ENCODE results near the gene KRTAP10-1.

The KRTAP10-1 gene

DNA sequence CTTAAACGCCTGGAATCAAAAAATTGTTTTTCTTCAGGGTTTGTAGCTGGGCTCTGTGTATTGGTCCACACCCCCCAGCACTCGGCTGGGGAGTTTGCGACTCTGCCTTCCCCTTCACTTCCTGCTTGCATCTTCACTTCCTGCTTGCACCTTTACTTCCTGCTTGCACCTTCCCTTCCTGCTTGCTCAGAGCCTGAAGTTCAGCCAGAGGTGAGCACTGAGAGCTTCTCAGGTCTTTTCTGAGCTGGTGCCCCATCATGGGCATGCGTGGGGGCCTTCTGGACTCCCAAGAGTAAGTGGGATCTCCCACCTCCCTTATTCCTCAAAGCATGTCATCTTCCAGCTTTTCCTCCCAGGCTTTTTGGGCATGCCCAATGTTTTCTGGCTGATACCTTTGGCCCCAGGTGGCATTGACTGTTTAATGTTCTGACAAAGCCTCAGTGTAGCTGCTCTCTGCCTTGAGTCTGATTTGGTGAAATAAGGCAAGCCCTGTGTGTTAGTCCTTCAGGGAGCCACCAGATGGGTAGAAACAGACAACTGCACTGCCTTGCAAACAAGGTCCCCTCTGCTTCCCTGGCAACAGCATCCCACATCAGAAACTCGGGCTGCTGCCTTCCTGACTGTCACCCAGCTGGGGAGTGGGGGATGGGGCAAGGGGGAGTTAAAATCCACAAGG is 7.8 kb upstream of the KRTAP10-1 start:
- peak; percentile 52 for DNase-seq

DNA sequence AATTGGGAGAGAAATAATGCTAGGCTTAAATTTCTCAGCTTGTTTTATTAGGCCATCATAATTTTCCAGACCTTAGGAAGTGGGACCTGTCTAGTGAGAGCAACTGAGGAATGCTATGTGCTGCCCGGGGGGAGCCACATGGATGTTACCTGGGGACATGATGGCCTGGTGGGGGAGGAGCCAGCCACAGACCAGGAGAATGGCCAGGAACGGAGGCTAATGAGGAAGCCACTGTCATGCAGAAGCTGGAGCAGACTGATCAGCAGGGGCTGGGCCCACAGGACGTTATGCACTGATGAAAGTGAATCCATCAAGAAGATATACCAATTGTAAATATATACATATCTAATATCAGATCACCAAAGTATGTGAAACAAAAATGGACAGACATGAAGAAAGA is 4.6 kb upstream of the KRTAP10-1 start:
- DNase-seq, result no peak

GRCh38 chr21:44542716-44543115 is 2.7 kb upstream of the KRTAP10-1 start:
- no peak for DNase-seq

DNA sequence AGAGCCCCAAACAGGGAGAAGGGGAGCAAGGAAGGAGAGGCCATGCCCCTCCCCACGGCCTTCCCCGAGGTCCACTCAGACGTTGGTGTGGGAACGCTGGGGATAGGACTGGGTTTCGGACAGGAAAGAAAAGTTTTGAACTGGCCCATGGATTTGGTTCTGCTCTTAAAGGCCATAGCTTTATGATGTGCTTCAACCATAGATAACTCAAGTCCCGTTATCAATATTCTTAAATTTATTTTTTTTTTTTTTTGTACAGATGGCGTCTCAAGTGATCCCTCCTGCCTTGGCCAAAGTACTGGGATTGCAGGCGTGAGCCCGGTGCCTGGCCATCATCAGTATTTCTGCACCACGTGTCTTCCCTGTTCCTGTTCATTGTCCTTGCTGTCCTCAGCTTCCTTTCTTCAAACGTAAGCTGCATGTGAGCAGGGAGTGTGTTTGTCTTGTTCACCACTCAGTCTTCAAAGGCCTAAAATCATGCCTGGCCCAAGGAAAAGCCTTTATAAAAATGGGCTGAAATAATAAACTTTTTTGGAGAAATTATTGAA is 820 bp upstream of the KRTAP10-1 start:
- DNase-seq, result no peak

GRCh38 chr21:44539046-44539445 is 949 bp downstream of the KRTAP10-1 start:
- no peak for DNase-seq

DNA sequence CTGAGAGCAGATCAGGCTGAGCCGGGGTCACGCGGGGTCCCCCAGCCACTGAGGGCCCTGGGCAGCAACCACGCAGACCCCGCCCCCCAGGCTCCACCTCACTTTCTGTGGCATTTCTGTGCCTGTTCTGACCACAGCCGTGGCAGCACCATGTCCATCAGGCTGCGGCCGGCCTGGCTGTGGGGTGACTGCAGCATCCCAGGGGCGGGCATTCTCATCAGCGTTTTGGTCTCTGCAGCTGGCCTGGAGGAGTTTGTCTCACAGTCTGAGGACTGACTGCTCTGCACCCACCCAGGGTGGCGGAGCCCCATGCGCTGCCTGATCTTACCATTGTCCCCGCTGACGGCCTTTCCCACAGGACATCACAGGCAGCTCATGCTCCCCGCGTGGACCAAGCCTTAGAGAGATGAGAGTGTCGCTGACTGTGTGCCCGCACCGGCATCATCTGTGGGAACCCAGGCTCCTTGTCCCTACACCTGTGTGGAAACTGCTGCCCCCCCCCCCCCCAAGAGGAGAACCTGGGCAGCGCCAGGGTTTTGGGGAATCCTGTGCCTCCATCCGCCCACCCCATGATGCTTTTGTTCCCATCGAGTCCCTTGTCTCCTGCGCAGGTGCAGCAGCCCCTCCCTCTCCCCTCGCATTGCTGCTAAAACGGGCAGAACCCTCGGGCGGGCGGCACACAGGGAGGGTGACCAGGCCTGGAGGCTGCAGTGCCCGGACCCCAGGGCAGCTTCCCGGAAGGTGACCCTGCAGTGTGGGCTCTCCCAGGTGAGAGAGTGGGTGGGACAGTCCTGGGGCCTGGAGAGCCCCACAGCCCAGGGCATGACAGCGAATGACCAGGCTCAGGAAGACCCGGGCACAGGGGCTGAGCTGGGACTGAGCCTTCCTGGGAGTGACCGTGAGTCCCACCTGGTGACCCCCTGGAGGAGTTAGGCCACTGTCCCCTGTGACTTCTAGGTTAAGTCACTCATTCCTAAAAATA is 1.8 kb downstream of the KRTAP10-1 start:
- DNase-seq, result no peak

DNA sequence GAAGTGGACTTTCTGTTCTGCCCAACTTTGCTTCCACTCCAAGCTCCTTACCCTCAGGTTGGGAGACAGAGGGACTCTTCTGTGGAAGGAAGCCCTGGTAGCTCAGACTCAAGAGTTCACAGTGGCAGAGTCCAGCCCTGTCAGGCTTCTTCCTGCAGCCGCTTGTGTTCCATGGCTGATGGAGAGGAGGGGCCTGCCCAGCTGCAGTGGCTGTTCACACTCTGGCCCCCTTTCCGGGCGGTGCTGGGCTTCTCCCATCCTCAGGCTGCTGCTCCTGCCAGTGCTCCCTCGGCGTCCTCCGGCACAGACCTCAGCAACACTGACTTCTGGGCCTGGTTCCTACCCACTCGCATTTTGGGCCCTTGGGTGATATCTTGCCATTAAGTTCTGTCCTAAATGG is 4.0 kb downstream of the KRTAP10-1 start:
- no peak for DNase-seq

DNA sequence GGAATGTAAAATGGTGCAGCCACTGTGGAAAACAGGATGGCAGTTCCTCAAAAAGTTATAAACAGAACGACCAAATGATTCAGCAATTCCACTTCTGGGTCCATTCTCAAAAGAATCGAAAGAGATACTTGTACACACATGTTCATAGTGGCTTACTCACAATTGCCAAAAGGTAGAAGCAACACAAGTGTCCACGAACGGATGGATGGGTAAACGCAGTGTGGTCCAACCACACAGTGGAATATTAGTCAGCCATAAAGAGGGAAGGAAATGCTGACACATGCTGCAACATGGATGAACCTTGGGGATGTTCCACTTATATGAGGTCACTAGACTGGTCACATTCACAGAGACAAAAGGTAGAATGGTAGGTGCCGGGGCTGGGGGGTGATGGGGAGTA is 5.3 kb downstream of the KRTAP10-1 start:
- DNase-seq, result no peak

DNA sequence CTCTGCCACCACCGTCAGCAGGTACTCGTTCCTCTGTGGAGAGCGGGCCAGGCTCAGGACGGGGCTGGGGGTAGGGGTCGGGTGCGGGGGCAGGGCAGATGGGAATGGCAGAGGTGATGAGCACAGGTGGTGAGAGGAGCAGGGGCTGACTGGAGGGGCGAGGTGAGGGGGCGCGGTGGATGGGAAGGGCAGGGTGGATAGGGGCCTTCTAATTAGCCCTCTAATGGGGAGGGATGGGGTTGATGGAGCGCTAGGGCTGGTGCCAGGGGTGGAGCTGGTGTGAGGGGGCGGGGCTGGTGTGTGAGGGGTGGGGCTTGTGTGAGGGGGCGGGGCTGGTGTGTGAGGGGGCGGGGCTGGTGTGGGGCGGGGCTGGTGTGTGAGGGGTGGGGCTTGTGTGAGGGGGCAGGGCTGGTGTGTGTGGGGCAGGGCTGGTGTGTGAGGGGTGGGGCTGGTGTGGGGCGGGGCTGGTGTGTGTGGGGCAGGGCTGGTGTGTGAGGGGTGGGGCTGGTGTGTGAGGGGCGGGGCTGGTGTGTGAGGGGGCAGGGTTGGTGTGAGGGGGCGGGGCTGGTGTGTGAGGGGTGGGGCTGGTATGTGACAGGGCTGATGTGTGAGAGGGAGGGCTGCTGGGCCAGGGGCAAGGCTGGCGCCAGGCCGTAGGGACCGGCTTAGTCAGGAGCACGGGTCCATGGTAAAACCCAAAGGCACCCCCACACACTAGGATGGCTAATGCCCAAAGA is 5.9 kb downstream of the KRTAP10-1 start:
- DNase-seq, result no peak

GRCh38 chr21:44533121-44533890 is 6.7 kb downstream of the KRTAP10-1 start:
- no peak for DNase-seq

DNA sequence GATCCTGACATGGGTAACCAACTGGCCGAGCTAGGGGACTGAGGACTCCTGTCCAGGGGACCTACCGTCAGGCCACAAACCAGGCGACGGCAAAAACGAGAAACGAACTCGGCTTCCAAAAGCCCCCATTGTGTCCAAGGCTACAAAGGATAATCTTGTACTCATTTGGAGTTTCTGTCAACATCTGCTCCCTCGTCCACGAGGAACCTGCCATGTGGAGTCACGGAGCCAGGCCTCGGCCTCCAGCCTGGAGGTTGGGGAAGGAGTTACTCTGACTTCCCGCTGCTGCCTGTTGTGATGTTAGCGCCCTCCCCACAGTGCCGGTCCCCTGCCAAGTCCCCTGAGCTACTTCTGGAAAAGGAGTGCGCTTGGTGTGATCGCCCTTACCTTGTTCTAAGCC is 7.3 kb downstream of the KRTAP10-1 start:
- no peak for DNase-seq

DNA sequence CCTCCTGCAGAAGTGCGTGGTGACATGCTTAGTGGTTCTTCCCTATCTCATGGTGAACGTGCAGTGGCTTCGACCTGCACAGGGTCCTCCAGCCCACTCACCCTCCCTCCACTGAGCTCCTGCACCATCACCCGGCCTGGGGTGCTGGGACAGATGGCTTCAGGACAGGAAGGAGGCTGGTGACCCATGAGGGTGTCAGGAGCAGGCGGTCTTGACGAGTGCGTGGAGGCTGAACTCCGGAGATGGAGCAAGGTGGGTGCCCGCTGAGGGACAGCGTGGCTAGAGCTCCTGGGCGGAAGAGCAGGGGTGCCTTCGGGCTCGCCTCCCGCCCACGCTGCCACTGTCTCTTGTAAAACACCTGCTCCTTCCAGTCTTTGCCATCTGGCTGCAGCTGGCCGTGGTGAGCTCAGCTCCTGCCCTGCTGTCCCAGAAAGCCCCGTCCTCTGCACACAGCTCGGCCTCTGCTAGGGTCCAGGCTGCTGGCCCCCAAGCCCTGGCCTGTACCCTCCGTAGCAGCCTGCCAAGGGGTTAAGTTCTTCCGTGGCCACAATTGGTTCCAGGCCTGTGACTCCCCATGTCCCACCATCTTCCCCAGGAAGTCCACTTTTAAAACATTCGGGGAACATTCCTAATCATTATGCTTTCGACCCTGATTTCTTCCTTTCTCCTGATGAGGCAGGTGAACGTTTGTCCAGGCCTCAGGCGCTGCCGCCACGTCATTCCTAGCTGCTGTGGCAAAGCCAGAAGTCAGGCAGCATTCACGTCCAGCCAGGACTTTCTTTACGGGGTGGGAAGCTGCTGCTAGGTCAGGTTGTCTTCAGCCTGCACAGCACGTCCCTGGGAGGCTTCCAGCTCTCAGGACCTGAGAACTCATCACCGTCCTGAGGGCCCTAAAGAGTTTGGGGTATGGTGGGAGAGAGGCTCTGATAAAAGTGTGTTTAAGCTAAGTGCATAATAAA is 8.1 kb downstream of the KRTAP10-1 start:
- no peak for DNase-seq

- no peak for DNase-seq
These were observed 8.9 kb downstream of the KRTAP10-1 start for GRCh38 chr21:44530903-44531605.

DNA sequence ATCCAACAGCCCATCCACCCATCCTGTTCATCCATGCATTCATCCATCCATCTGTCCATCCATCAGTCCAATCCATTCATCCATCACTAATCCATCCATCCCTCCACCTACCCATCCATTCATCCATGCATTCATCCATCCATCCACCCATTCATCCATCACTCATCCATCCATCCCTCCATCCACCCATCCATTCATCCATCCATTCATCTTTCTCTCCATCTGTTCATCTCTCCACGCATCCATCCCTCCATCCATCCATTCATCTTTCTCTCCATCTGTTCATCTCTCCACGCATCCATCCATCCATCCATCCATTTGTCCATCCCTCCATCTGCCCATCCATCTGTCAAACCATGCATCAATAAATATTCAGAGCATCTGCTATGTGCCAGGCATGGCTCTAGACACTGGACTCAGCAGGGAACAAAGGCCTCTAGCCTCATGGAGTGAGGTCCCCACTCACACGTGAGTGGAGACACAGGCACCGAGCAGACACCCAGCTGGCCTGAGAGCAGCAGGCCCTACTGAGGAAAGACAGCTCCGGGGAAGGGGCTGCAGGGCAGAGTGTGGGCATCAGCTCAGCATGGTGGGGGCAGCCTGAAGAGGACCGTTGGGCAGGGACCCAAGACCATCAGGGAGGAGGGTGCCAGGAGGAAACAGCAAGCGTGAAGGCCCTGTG is 9.6 kb downstream of the KRTAP10-1 start:
- DNase-seq, result no peak

DNA sequence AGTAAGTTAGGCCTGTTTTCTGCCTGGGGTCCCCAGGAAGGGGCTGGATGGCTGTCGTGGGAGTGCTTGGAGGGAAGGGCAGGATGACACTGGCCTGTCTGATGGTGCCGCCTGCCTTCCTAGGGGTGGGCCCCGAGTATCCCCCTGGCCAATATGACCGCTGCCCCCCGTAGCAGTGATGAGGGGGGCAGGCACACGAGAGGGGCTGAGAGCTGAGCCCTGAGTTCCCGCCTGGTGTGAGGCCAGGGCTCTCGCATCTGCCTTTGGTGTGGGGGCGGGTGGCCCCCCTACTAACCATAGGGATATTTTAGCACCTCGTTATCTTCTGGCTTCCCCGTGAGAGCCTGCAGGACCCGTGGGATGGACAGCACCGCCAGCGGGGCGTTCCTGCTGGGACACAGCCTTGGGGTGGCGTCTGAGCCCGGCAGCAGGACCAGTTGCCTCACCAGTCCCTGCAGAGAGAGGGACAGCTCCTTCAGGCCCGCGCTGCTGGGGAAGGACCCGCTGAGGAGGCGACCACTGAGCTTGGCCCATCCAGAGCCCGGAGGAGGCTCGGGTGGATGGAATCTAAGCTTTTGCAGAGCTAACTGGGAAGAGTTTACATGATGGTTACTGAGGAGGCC is 10.4 kb downstream of the KRTAP10-1 start:
- no peak for DNase-seq

DNA sequence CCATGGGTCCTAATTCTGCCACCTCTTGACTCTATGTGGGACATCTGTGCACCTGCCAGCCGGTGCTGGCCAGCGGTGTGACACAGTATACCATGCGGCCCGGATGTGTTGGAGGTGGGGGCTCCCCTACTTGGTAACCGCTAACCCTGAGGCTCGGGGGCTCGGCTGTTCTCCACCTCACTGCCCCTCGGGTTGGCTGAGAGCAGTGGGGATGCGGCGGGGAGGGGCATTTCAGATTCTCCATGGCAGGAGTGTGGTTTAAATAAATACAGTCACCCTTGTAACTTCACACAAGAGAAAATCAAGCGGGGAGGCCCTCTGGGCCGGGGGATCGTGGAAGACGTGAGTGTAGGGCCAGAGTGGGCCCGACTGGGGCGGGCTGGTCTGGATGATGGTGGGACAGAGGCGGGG is 11.0 kb downstream of the KRTAP10-1 start:
- no peak for DNase-seq

GRCh38 chr21:44528634-44528995 is 11.4 kb downstream of the KRTAP10-1 start:
- DNase-seq, result no peak

DNA sequence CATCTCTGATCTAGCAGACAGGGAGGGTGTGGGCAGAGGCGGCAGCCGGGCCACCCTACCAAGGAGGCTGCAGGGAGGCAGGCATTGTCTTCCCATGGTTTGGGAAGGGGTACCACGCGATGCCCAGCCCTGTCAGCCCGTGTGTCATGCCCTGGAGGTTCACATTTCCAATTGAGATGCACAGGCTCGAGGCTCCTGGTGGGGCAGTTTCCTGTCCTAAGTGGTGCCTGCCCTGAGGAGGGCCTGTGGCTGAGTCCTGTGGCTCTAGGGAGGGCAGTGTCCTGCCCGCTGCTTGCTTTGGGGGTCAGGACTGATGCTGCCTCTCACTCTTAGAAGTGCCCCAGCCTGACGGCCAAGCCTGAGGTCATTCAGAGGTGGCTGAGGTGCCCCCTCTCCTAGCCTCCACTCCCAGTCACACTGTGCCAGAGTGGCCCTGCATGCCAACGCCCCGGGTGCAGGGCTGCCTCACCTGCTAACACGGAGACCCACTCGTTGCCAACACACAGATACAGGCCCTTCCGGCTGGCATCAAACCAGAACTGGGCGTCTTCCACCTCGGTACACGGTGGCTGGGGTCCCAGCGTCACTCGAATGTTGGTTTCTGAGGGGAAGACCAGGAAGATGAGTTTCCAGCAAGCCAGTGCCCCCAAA is 11.9 kb downstream of the KRTAP10-1 start:
- DNase-seq, result no peak

Data from CD4-positive, alpha-beta T cell treated with Interleukin-10 for 1 hour (primary cell).